HEK293 (cell line): ENCODE data around the gene CACNA1F.

Experiments
- CTCF ChIA-PET: fragments of 350-600 bp; formaldehyde crosslinking; extraction: SDS; loops from one replicate; lab custom pipeline; 2021; ENCODE audit warnings: antibody characterized with exemption; lab: Yijun Ruan, JAX
- POLR2A ChIA-PET: fragments of 300-600 bp; formaldehyde crosslinking; extraction: SDS; loops from one replicate; lab custom pipeline; 2020; ENCODE audit warnings: antibody characterized with exemption, inconsistent platforms; lab: Yijun Ruan, JAX
- H3K27ac ChIP-seq: fragments of 200-500 bp; sonication (Bioruptor generic); 2 replicates; pipeline ENCODE4 v1.5.1; 2014; ENCODE audit warnings: low read depth, low read length, control low read depth, inconsistent platforms; ENCODE audit errors: extremely low read depth
- H3K36me3 ChIP-seq, 2 experiments: fragments of 200-500 bp in 1 of 2; sonication (Bioruptor generic) in 1 of 2; 1 replicate in 1 of 2; 2 replicates in 1 of 2; pipeline ENCODE4 v1.5.1; 2014 to 2017; ENCODE audit warnings: inconsistent platforms in 2 of 2, low read length in 2 of 2; ENCODE audit not compliant: control insufficient read depth in 2 of 2, insufficient read depth in 1 of 2
- H3K4me1 ChIP-seq: fragments of 200-500 bp; sonication (Bioruptor generic); 2 replicates; pipeline ENCODE4 v1.5.1; 2014; ENCODE audit warnings: mild to moderate bottlenecking, low read length, inconsistent platforms; ENCODE audit not compliant: control insufficient read depth, insufficient read depth
- H3K4me3 ChIP-seq: 2 replicates; pipeline ENCODE4 v1.5.1; 2011; ENCODE audit warnings: low read depth, mild to moderate bottlenecking, control low read depth, low read length, moderate library complexity
- H3K9me3 ChIP-seq: fragments of 200-500 bp; sonication (Bioruptor generic); 2 replicates; pipeline ENCODE4 v1.5.1; 2014; ENCODE audit warnings: low read depth, low read length, inconsistent platforms; ENCODE audit not compliant: control insufficient read depth, insufficient read depth
- ATF2 ChIP-seq: fragments of 450-650 bp; formaldehyde crosslinking; IDR thresholded peaks from 2 replicates; pipeline ENCODE4 v1.5.1; 2016; ENCODE audit warnings: missing biosample characterization, missing genetic modification characterization, low read depth
- BCL6B ChIP-seq: fragments of 450-650 bp; formaldehyde crosslinking; IDR thresholded peaks from 2 replicates; pipeline ENCODE4 v1.5.1; 2017; ENCODE audit warnings: missing biosample characterization, missing genetic modification characterization
- EGR2 ChIP-seq: fragments of 450-650 bp; formaldehyde crosslinking; IDR thresholded peaks from 2 replicates; pipeline ENCODE4 v1.5.1; 2016; ENCODE audit warnings: low read depth, missing biosample characterization, missing genetic modification characterization
- KLF1 ChIP-seq: fragments of 450-650 bp; formaldehyde crosslinking; IDR thresholded peaks from 2 replicates; pipeline ENCODE4 v1.5.1; 2016; ENCODE audit warnings: missing biosample characterization, missing genetic modification characterization
- KLF7 ChIP-seq: fragments of 450-650 bp; formaldehyde crosslinking; IDR thresholded peaks from 2 replicates; pipeline ENCODE4 v1.5.1; 2016; ENCODE audit warnings: missing biosample characterization, missing genetic modification characterization, borderline replicate concordance
- PRDM6 ChIP-seq: fragments of 450-650 bp; formaldehyde crosslinking; IDR thresholded peaks from 2 replicates; pipeline ENCODE4 v1.5.1; 2017; ENCODE audit warnings: missing biosample characterization, missing genetic modification characterization
- TCF7L2 ChIP-seq: IDR thresholded peaks from 2 replicates; pipeline ENCODE4 v1.6.1; 2011; ENCODE audit warnings: low read depth, mild to moderate bottlenecking, inconsistent platforms, low read length, moderate library complexity, borderline replicate concordance
- ZBTB11 ChIP-seq: fragments of 450-650 bp; formaldehyde crosslinking; conservative IDR thresholded peaks from 2 replicates; pipeline ENCODE4 v1.5.1; 2016; ENCODE audit warnings: low read depth, missing biosample characterization, missing genetic modification characterization
- ZBTB6 ChIP-seq: fragments of 450-650 bp; formaldehyde crosslinking; IDR thresholded peaks from 2 replicates; pipeline ENCODE4 v1.5.1; 2017; ENCODE audit warnings: missing biosample characterization, missing genetic modification characterization
- ZNF121 ChIP-seq: fragments of 450-650 bp; formaldehyde crosslinking; IDR thresholded peaks from 2 replicates; pipeline ENCODE4 v1.5.1; 2016; ENCODE audit warnings: missing biosample characterization, missing genetic modification characterization
- ZNF26 ChIP-seq: fragments of 450-650 bp; formaldehyde crosslinking; IDR thresholded peaks from 2 replicates; pipeline ENCODE4 v1.5.1; 2016; ENCODE audit warnings: missing biosample characterization, missing genetic modification characterization
- ZNF354C ChIP-seq: fragments of 450-650 bp; formaldehyde crosslinking; IDR thresholded peaks from 2 replicates; pipeline ENCODE4 v1.5.1; 2016; ENCODE audit warnings: missing biosample characterization, missing genetic modification characterization, low read depth, borderline replicate concordance
- ZNF404 ChIP-seq: fragments of 450-650 bp; formaldehyde crosslinking; IDR thresholded peaks from 2 replicates; pipeline ENCODE4 v1.5.1; 2017; ENCODE audit warnings: missing biosample characterization, missing genetic modification characterization
- ZNF510 ChIP-seq: fragments of 450-650 bp; formaldehyde crosslinking; IDR thresholded peaks from 2 replicates; pipeline ENCODE4 v1.5.1; 2018; ENCODE audit warnings: mild to moderate bottlenecking, missing genetic modification characterization, missing biosample characterization; ENCODE audit not compliant: insufficient replicate concordance
- ZNF521 ChIP-seq: fragments of 450-650 bp; formaldehyde crosslinking; IDR thresholded peaks from 2 replicates; pipeline ENCODE4 v1.5.1; 2017; ENCODE audit warnings: missing biosample characterization, mild to moderate bottlenecking, missing genetic modification characterization
- ZNF529 ChIP-seq: fragments of 450-650 bp; formaldehyde crosslinking; IDR thresholded peaks from 2 replicates; pipeline ENCODE4 v1.5.1; 2017; ENCODE audit warnings: missing genetic modification characterization, missing biosample characterization; ENCODE audit not compliant: insufficient replicate concordance
- ZNF549 ChIP-seq: fragments of 450-650 bp; IDR thresholded peaks from 2 replicates; pipeline ENCODE4 v1.5.1; 2018; ENCODE audit warnings: missing biosample characterization, missing genetic modification characterization, mild to moderate bottlenecking, inconsistent platforms, moderate library complexity
- ZNF585B ChIP-seq: fragments of 450-650 bp; formaldehyde crosslinking; IDR thresholded peaks from 2 replicates; pipeline ENCODE4 v1.5.1; 2016; ENCODE audit warnings: missing biosample characterization, missing genetic modification characterization
- ZNF621 ChIP-seq: fragments of 450-650 bp; formaldehyde crosslinking; IDR thresholded peaks from 2 replicates; pipeline ENCODE4 v1.5.1; 2017; ENCODE audit warnings: missing biosample characterization, missing genetic modification characterization
- ZNF654 ChIP-seq: fragments of 450-650 bp; formaldehyde crosslinking; IDR thresholded peaks from 2 replicates; pipeline ENCODE4 v1.5.1; 2016; ENCODE audit warnings: low read depth, missing biosample characterization, missing genetic modification characterization
- ZNF664 ChIP-seq: fragments of 450-650 bp; formaldehyde crosslinking; IDR thresholded peaks from 2 replicates; pipeline ENCODE4 v1.5.1; 2016; ENCODE audit warnings: missing biosample characterization, missing genetic modification characterization
- ZNF747 ChIP-seq: fragments of 450-650 bp; formaldehyde crosslinking; IDR thresholded peaks from 2 replicates; pipeline ENCODE4 v1.5.1; 2016; ENCODE audit warnings: missing biosample characterization, missing genetic modification characterization
- ZNF843 ChIP-seq: fragments of 450-650 bp; formaldehyde crosslinking; IDR thresholded peaks from 2 replicates; pipeline ENCODE4 v1.5.1; 2016; ENCODE audit warnings: missing biosample characterization, missing genetic modification characterization

Gene CACNA1F

GRCh38 chrX:49237060-49237459 is 3.9 kb upstream of the CACNA1F start:
- ChIA-PET POLR2A (no interaction called here), CTCF (interaction anchor here (0.6 kb wide), 1 partner anchor 639 kb away, joined by 4 read pairs; no protein-coding TSS in a partner anchor)

GRCh38 chrX:49233887-49234555 is 881 bp upstream of the CACNA1F start:
- Histone ChIP-seq H3K27ac (no peak overlapping the region), H3K4me3 (no peak overlapping the region), H3K36me3 (no peaks in the 10 kb centered on the region), H3K4me1 (no peaks in the 10 kb centered on the region), H3K9me3 (no peaks in the 10 kb centered on the region)
- POLR2A ChIA-PET, result no interaction called here
- CTCF ChIA-PET, result interaction anchor here (0.7 kb wide), 1 partner anchor 948 kb away, joined by 3 read pairs; no protein-coding TSS in a partner anchor
- TF ChIP-seq ZNF549 (tag by site-specific recombination) (no peak), ATF2 (tag by site-specific recombination) (no peak), ZNF621 (tag by site-specific recombination) (no peak), EGR2 (tag by site-specific recombination) (no peak), ZBTB11 (tag by site-specific recombination) (no peak)

More at GRCh38 chrX:49237060-49237459, 3.9 kb upstream of the CACNA1F start:
- H3K27ac ChIP-seq, result no peak overlapping the region
- TF ChIP-seq TCF7L2 (no peak), ZNF354C (tag by site-specific recombination) (no peak), ZNF549 (tag by site-specific recombination) (no peak), ZNF404 (no peak), ZNF664 (tag by site-specific recombination) (no peak), ZBTB6 (no peak), ZNF529 (no peak), PRDM6 (tag by site-specific recombination) (no peak), ZNF585B (tag by site-specific recombination) (no peak), KLF7 (no peak), ZNF521 (tag by site-specific recombination) (no peak), BCL6B (tag by site-specific recombination) (no peak), ZNF26 (no peak), ZNF510 (no peak), ZNF121 (tag by site-specific recombination) (no peak), ZNF843 (no peak), ZNF654 (tag by site-specific recombination) (no peak), ZNF747 (tag by site-specific recombination) (no peak), KLF1 (tag by site-specific recombination) (no peak)
- H3K9me3 ChIP-seq, result no peaks in the 10 kb centered on the region
- H3K36me3 ChIP-seq, result peaks cover 0 to 2% of the 10 kb centered on the region in 2 experiments; a peak in 2 of 3 replicates
- no peaks in the 10 kb centered on the region for H3K4me1 ChIP-seq
- H3K4me3 ChIP-seq, result no peak overlapping the region
